Measurements from ENCODE around the gene ZNF689.

- TF ChIP-seq CTCF (conservative IDR thresholded peaks at IDR 0.05 in 1 of 2, IDR thresholded peaks at IDR 0.05 in 1 of 2; ENCODE audit: low read depth in 1 of 2, low read length in 2 of 2) (no peak), EZH2 (IDR thresholded peaks at IDR 0.05; ENCODE audit: low read length, missing control alignments) (no peak)
Measured at GRCh38 chr16:30609926-30610839, at the start of gene ZNF689.

Measured in fibroblast of lung (primary cell).